Gastroesophageal sphincter (tissue), 4 donors: Measurements from ENCODE around the gene GAS5. TPM values are rescaled to one million over a fixed set of nuclear protein-coding genes. Genes with fewer than 3 reads are reported as not detected.

ENCODE experiments used
- ATAC-seq: fragments of 150-250 bp; one replicate; pipeline ENCODE4 v1.9.1; 2016; ENCODE audit warnings: mild to moderate bottlenecking, moderate library complexity
- H3K27ac ChIP-seq, 4 donors: fragments of 200-600 bp; sonication (generic) in 3 of 4; 1 replicate in 3 of 4; 2 replicates in 1 of 4; pipeline ENCODE4 v1.5.1; 2016 to 2019
- H3K27me3 ChIP-seq: fragments of 200-600 bp; sonication (generic); one replicate; pipeline ENCODE4 v1.5.1; 2019
- H3K36me3 ChIP-seq, 2 donors: fragments of 200-600 bp; sonication (generic); one replicate each; pipeline ENCODE4 v1.5.1; 2019; ENCODE audit warnings: control low read depth in 1 of 2
- H3K4me1 ChIP-seq, 3 donors: fragments of 200-600 bp; sonication (generic); 1 replicate in 2 of 3; 2 replicates in 1 of 3; pipeline ENCODE4 v1.5.1; 2016 to 2019; ENCODE audit warnings: control low read depth in 2 of 3
- H3K4me3 ChIP-seq, 2 donors: fragments of 200-600 bp; sonication (generic); one replicate each; pipeline ENCODE4 v1.5.1; 2019; ENCODE audit warnings: mild to moderate bottlenecking in 1 of 2, moderate library complexity in 1 of 2
- H3K9me3 ChIP-seq, 3 donors: fragments of 200-600 bp; sonication (generic); one replicate each; pipeline ENCODE4 v1.5.1; 2017 to 2019; ENCODE audit warnings: control low read depth in 2 of 3
- EP300 ChIP-seq: sonication (generic); formaldehyde crosslinking; IDR thresholded peaks from one replicate; pipeline ENCODE4 v1.6.1; 2017; ENCODE audit warnings: antibody characterized with exemption, mild to moderate bottlenecking
- POLR2A ChIP-seq, 2 donors: fragments of 450-650 bp; IDR thresholded peaks; one replicate each; pipeline ENCODE4 v1.6.1; 2017; ENCODE audit warnings: antibody characterized with exemption in 2 of 2, mild to moderate bottlenecking in 2 of 2, moderate library complexity in 1 of 2
- POLR2AphosphoS5 ChIP-seq: sonication (generic); formaldehyde crosslinking; IDR thresholded peaks from one replicate; pipeline ENCODE4 v1.6.1; 2017; ENCODE audit warnings: antibody characterized with exemption
- WGBS, 2 donors: methylation state at CpG; one replicate each; pipeline ENCODE4 v1.1.5; 2018; ENCODE audit warnings: low coverage in 1 of 2; 5-methylcytosine and 5-hydroxymethylcytosine counted together
- total RNA-seq, 4 donors: library from RNA; depleted of rRNA; stranded (reverse); fragments of >200 nt; gene quantifications; one replicate each; pipeline ENCODE4 v1.1.0, GENCODE V29; 2016
- TF ChIP-seq, protein P1 (sequence below), 4 experiments: fragments of 200-600 bp in 2 of 4; fragments of 450-650 bp in 2 of 4; sonication (generic) in 1 of 4; IDR thresholded peaks; one replicate each; pipeline ENCODE4 v1.5.1; 2017 to 2019; ENCODE audit warnings: antibody characterized with exemption in 4 of 4, mild to moderate bottlenecking in 2 of 4, moderate library complexity in 2 of 4

The GAS5 gene
- total RNA-seq, 4 donors from 2014 or later: 104 to 330 (median 210) TPM

DNA sequence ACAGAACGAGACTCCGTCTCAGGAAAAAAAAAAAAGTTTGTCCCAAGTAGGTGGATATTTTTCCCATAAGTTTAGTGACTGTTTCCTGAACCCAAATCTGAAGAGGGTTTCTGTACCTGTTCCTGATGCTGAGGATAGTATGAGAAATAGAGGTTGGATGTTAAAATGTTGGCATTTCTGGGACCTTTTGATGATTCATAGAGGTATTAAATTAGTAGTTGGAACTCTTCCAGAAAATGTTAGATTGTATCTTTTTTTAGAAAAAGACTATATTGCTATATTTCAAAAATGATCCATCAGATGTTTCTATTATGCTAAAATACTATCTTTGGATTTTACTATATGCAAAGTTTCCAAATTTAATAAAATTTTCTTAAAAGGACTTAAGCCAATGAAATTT lies 40.2 kb downstream of the GAS5 start:
- H3K4me3 ChIP-seq: no peak overlapping the region
- peaks cover 0 to 33% of the 10 kb centered on the region in 2 donors for H3K36me3 ChIP-seq
- ATAC-seq: no peak
- no peaks in the 10 kb centered on the region for H3K9me3 ChIP-seq
- no peak overlapping the region for H3K27ac ChIP-seq
- H3K4me1 ChIP-seq: peaks cover 0 to 28% (median 9%) of the 10 kb centered on the region in 3 donors
- WGBS, 2 donors: 89% methylated on average over 2 of the region's 2 CpGs; no CpG with 5 or more reads in 1 of the 2 donors
- TF ChIP-seq POLR2A (IDR thresholded peaks at IDR 0.05): no peak
- TF ChIP-seq POLR2AphosphoS5: no peak
- TF ChIP-seq, protein P1, sequence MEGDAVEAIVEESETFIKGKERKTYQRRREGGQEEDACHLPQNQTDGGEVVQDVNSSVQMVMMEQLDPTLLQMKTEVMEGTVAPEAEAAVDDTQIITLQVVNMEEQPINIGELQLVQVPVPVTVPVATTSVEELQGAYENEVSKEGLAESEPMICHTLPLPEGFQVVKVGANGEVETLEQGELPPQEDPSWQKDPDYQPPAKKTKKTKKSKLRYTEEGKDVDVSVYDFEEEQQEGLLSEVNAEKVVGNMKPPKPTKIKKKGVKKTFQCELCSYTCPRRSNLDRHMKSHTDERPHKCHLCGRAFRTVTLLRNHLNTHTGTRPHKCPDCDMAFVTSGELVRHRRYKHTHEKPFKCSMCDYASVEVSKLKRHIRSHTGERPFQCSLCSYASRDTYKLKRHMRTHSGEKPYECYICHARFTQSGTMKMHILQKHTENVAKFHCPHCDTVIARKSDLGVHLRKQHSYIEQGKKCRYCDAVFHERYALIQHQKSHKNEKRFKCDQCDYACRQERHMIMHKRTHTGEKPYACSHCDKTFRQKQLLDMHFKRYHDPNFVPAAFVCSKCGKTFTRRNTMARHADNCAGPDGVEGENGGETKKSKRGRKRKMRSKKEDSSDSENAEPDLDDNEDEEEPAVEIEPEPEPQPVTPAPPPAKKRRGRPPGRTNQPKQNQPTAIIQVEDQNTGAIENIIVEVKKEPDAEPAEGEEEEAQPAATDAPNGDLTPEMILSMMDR (IDR thresholded peaks at IDR 0.05): no peak
- TF ChIP-seq EP300: no peak
- H3K27me3 ChIP-seq: no peaks in the 10 kb centered on the region

DNA sequence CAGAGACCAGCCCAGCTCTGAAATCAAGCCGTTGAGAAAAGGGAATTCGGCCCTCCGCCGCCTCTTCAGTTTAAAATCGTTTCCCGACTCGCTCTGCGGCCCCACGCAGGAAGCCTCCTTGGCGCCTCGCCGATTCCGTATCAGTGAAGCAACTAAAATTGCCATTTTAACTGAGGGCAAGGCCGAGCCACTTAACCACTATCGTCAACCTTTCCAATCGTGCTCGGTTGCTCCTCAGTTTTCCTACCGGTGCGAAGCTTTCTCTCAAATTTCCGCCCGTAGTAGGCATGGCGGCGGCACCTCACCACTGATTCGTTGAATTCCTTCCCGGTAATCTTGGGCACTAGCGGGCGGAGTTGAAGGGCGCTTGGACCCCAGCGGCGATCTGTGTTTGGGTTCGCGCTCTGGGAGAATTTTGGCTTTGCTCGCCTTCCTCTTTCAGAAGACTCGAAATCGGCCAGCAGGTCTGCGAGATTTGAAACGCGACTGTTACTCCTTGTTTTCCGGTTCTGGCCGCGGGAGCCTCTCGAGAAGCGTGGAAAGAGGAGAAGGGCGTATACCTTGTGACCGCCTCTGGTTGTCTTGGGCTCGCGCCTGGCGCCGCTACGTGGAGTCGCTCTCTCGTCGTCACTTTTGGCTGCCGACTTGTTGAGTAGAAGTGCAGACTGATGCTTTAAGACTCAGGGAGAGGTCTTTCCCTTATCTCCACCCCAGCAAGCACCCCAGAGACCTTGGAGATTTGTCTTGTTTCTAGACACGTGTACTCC lies 43.3 kb downstream of the GAS5 start, which contains the start of the genes CENPL and DARS2:
Gene CENPL (minus strand): TSS at position 569 of the 767 bp plus-strand sequence. CDS start 13,584 bp downstream, outside the sequence.
Gene DARS2 (plus strand): TSS at position 359 of the 767 bp plus-strand sequence. CDS start 557 bp downstream, outside the sequence.
- peak within 1 kb of the TSS; percentile 56 to 74 for H3K4me3 ChIP-seq
- TF ChIP-seq, protein P1 (IDR thresholded peaks at IDR 0.05): no peak
- TF ChIP-seq POLR2A (IDR thresholded peaks at IDR 0.05): peak in 1 of 2 donors; percentile 45
- TF ChIP-seq EP300: no peak
- TF ChIP-seq POLR2AphosphoS5: peak; percentile 82
- H3K4me1 ChIP-seq: peaks cover 0 to 28% (median 9%) of the 10 kb centered on the region in 3 donors
- peak; percentile 98 for ATAC-seq
- H3K9me3 ChIP-seq: no peaks in the 10 kb centered on the region
- peak within 1 kb of the TSS; percentile 70 to 94 (median 90) for H3K27ac ChIP-seq
- no peaks in the 10 kb centered on the region for H3K27me3 ChIP-seq
- peaks cover 0 to 3% of the 10 kb centered on the region in 2 donors for H3K36me3 ChIP-seq
- 0% methylated on average over 3 to 13 of the region's 55 CpGs for WGBS, 2 donors

DNA sequence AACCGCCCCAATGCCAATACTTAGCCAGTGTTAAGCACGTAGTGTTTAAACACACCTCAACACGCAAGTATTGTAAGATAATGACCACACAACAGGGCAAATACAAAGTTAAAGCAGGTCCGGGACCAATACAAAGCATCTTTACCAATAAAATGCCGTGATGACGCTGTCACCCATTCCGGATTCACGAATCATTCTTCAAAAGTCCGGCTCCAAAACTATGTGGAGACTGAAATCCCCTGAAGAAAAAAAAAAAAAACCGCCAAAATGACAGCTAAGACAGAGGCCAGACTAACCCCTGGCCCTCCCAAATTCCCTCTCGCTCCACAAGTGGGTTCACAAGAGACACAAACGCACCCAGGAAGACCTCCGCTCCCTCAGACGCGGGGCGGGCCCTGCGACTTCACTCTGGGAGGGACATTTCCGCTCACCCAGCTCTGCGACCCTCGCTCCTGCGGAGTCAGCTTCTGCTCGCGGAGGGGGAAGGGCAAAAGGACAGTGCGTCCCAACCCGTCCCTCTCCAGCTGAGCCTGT lies 43.9 kb downstream of the GAS5 start:
- Histone ChIP-seq H3K9me3 (no peaks in the 10 kb centered on the region), H3K4me1 (peaks cover 0 to 28% (median 9%) of the 10 kb centered on the region in 3 donors), H3K4me3 (peak overlapping the region; percentile 56 to 74), H3K36me3 (peaks cover 0 to 3% of the 10 kb centered on the region in 2 donors), H3K27me3 (no peaks in the 10 kb centered on the region), H3K27ac (peak overlapping the region; percentile 50 to 94 (median 90))
- no peak for ATAC-seq
- TF ChIP-seq EP300 (no peak), POLR2A (IDR thresholded peaks at IDR 0.05) (no peak), POLR2AphosphoS5 (no peak)
- TF ChIP-seq, protein P1 (IDR thresholded peaks at IDR 0.05): no peak
- 0% methylated on average over 10 of the region's 25 CpGs for WGBS, 2 donors

DNA sequence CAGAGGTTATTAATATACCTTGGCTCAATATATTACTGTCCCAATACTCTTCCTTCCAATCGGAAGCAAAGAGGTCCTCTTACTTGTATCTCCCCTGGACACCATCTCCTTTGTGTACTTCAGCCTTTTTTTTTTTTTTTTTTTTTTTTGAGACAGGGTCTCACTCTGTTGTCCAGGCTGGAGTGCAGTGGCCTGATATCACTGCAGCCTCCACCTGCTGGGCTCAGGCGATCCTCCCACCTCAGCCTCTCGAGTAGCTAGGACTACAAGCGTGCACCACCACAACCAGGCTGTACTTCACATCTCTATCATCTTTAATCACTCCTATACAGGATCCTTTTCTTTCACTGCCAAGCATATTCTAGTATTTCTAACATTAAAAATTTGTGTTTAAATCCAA lies 46.1 kb downstream of the GAS5 start:
- H3K27ac ChIP-seq: no peak overlapping the region
- WGBS, 2 donors: 81 to 95% methylated on average over 4 of the region's 4 CpGs
- no peaks in the 10 kb centered on the region for H3K9me3 ChIP-seq
- no peak for TF ChIP-seq POLR2AphosphoS5
- TF ChIP-seq, protein P1 (IDR thresholded peaks at IDR 0.05): no peak
- no peak for TF ChIP-seq EP300
- no peak for TF ChIP-seq POLR2A (IDR thresholded peaks at IDR 0.05)
- ATAC-seq: no peak
- no peak overlapping the region for H3K4me3 ChIP-seq
- peaks cover 0 to 5% of the 10 kb centered on the region in 2 donors for H3K36me3 ChIP-seq
- H3K27me3 ChIP-seq: no peaks in the 10 kb centered on the region
- peaks cover 0 to 28% (median 9%) of the 10 kb centered on the region in 3 donors for H3K4me1 ChIP-seq
